Activated CD4-positive, alpha-beta memory T cell treated with anti-CD3 and anti-CD28 coated beads for 36 hours (primary cell): Measurements from ENCODE around the gene FARS2. TPM values are rescaled to one million over a fixed set of nuclear protein-coding genes. Genes with fewer than 3 reads are reported as not detected.

Experiments
- CTCF ChIA-PET: fragments of 350-600 bp; sonication (Branson Sonifier 250); formaldehyde crosslinking; loops from one replicate; lab custom pipeline; 2021; ENCODE audit warnings: antibody characterized with exemption, inconsistent platforms; lab: Charles Lee
- POLR2A ChIA-PET: fragments of 350-600 bp; sonication (Branson Sonifier 250); formaldehyde crosslinking; loops from one replicate; lab custom pipeline; 2021; ENCODE audit warnings: antibody characterized with exemption; lab: Charles Lee
- DNase-seq: peaks from one replicate; pipeline ENCODE4 v3.0.0-alpha.2; 2020
- H3K27ac Mint-ChIP-seq: one replicate; pipeline ENCODE4 v1.8.0; 2021; ENCODE audit warnings: mixed read lengths
- H3K27me3 Mint-ChIP-seq: one replicate; pipeline ENCODE4 v1.8.0; 2021; ENCODE audit warnings: mixed read lengths
- H3K36me3 Mint-ChIP-seq: one replicate; pipeline ENCODE4 v1.8.0; 2021; ENCODE audit warnings: mixed read lengths
- H3K4me1 Mint-ChIP-seq: one replicate; pipeline ENCODE4 v1.8.0; 2021; ENCODE audit warnings: low read depth, mixed read lengths
- H3K4me3 Mint-ChIP-seq: one replicate; pipeline ENCODE4 v1.8.0; 2021; ENCODE audit warnings: mild to moderate bottlenecking, mixed read lengths
- H3K9me3 Mint-ChIP-seq: one replicate; pipeline ENCODE4 v1.8.0; 2021; ENCODE audit warnings: mixed read lengths
- intact Hi-C: fragments of 100-400 bp; cut with micrococcal nuclease; formaldehyde crosslinking; loops from one replicate; pipeline ENCODE4 v1.15.1; 2023
- total RNA-seq, 2 experiments: library from RNA; stranded (reverse); gene quantifications; one replicate each; pipeline ENCODE4 v1.2.3, GENCODE V29; 2021

Gene FARS2
- total RNA-seq, 2 experiments from 2014 or later: 22.7 to 23.7 TPM

DNA sequence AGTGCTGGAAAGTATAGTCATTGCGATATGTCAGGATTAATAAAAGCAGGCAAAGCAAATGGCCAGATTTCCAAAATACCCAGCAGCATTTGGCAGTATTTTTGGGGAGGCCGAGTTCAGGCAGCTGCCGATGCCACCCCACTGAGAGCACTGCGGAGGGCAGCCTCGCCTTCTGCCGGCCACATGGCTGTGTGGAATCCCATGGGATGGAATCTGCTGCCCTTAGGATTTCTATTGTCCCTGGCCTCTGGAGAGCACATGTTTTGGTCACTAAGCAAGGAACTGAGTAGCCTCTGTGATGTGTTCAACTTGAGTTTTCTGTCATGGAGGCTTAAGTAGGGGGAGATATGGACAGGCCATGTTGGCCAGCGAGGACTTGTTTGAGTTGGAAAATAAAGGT, 123.0 kb downstream of the FARS2 start:
- H3K36me3 Mint-ChIP-seq: peaks cover 5% of the 10 kb centered on the region
- no peaks in the 10 kb centered on the region for H3K27me3 Mint-ChIP-seq
- H3K4me3 Mint-ChIP-seq: no peak overlapping the region
- DNase-seq: no peak
- H3K9me3 Mint-ChIP-seq: no peaks in the 10 kb centered on the region
- intact Hi-C loops: no loop called here
- POLR2A ChIA-PET: no interaction called here
- CTCF ChIA-PET: interaction anchor here (1.6 kb wide), 1 partner anchor 241 kb away, joined by 7 read pairs; no protein-coding TSS in a partner anchor
- H3K27ac Mint-ChIP-seq: no peak overlapping the region
- H3K4me1 Mint-ChIP-seq: no peaks in the 10 kb centered on the region

DNA sequence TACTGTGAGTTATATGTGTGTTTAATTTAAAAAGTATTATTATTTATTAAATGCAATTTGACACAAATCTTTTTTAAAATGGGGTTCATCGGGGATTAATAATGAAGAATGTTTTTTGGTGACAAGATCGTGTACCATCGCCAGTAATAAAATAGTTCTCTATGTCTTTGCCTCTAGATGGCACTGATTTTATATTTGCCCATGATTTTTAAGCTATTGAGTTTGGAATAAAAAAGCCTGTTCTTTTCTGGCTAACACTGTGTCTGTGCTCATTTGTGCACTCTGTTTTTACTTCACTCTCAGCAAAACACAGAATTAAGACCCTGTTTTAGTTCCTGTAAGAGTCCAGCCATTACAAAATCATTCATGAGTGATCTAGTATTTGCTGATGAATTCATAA, 127.0 kb downstream of the FARS2 start:
- intact Hi-C loops: no loop called here

GRCh38 chr6:5389086-5389745, 127.9 kb downstream of the FARS2 start:
- intact Hi-C loops: no loop called here
- H3K4me3 Mint-ChIP-seq: no peak overlapping the region
- no peaks in the 10 kb centered on the region for H3K36me3 Mint-ChIP-seq
- CTCF ChIA-PET: interaction anchor here (0.7 kb wide), 1 partner anchor 9 kb away, joined by 3 read pairs; no protein-coding TSS in a partner anchor
- no peak for DNase-seq
- no peaks in the 10 kb centered on the region for H3K4me1 Mint-ChIP-seq
- no peaks in the 10 kb centered on the region for H3K9me3 Mint-ChIP-seq
- H3K27ac Mint-ChIP-seq: no peak overlapping the region
- POLR2A ChIA-PET: no interaction called here
- no peaks in the 10 kb centered on the region for H3K27me3 Mint-ChIP-seq

More for the DNA sequence above, 127.0 kb downstream of the FARS2 start:
- ChIA-PET CTCF (interaction anchor here (0.7 kb wide), 1 partner anchor 8 kb away, joined by 3 read pairs; no protein-coding TSS in a partner anchor), POLR2A (no interaction called here)
- no peak for DNase-seq
- Mint-ChIP-seq H3K4me3 (no peak overlapping the region), H3K9me3 (no peaks in the 10 kb centered on the region), H3K27ac (no peak overlapping the region), H3K27me3 (no peaks in the 10 kb centered on the region), H3K4me1 (no peaks in the 10 kb centered on the region), H3K36me3 (no peaks in the 10 kb centered on the region)

DNA sequence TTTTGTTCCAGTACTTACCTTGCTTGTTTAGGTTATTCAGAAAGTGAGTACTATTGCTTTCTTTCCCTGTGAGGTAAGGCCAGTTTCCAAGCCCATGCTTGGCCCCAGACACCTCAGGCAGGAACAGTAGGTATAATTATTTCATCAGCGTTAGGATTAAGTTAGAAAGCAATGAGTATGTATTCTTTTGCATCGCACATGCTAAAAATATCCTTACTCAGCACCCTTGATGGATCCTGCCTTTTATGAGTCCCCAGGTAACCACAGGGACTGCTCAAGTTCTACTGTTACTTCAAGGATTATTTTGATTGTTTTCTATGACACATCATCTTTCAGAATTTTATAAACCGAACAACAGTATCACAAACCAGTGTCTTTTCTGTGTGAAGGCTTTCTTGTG, 128.9 kb downstream of the FARS2 start:
- H3K36me3 Mint-ChIP-seq: no peaks in the 10 kb centered on the region
- no peak overlapping the region for H3K4me3 Mint-ChIP-seq
- CTCF ChIA-PET: no interaction called here
- no peaks in the 10 kb centered on the region for H3K27me3 Mint-ChIP-seq
- no peak overlapping the region for H3K27ac Mint-ChIP-seq
- POLR2A ChIA-PET: no interaction called here
- intact Hi-C loops: no loop called here
- H3K4me1 Mint-ChIP-seq: no peaks in the 10 kb centered on the region
- DNase-seq: no peak
- no peaks in the 10 kb centered on the region for H3K9me3 Mint-ChIP-seq

- Mint-ChIP-seq H3K9me3 (no peaks in the 10 kb centered on the region), H3K4me1 (peaks cover 9% of the 10 kb centered on the region), H3K4me3 (no peak overlapping the region), H3K27ac (no peak overlapping the region), H3K36me3 (no peaks in the 10 kb centered on the region), H3K27me3 (no peaks in the 10 kb centered on the region)
- DNase-seq: no peak
- intact Hi-C loops: loop anchor here (1.0 kb wide), 1 partner anchor 133 kb away; the partner anchor contains the start of gene FARS2
- POLR2A ChIA-PET: no interaction called here
- CTCF ChIA-PET: interaction anchor here (1.7 to 5.1 kb wide), 2 partner anchors 8 to 250 kb away, joined by 5 to 24 read pairs; no protein-coding TSS in a partner anchor
Measured at GRCh38 chr6:5394280-5394679, 133.0 kb downstream of the FARS2 start.

GRCh38 chr6:5395719-5396118, 134.4 kb downstream of the FARS2 start:
- H3K36me3 Mint-ChIP-seq: no peaks in the 10 kb centered on the region
- intact Hi-C loops: loop anchor here (5.0 kb wide), 2 partner anchors 183 to 612 kb away; partner anchors contain the start of gene NRN1
- POLR2A ChIA-PET: no interaction called here
- H3K9me3 Mint-ChIP-seq: no peaks in the 10 kb centered on the region
- H3K27me3 Mint-ChIP-seq: no peaks in the 10 kb centered on the region
- CTCF ChIA-PET: interaction anchor here (5.1 kb wide), 1 partner anchor 252 kb away, joined by 24 read pairs; no protein-coding TSS in a partner anchor
- H3K27ac Mint-ChIP-seq: no peak overlapping the region
- no peak for DNase-seq
- H3K4me1 Mint-ChIP-seq: peaks cover 21% of the 10 kb centered on the region
- H3K4me3 Mint-ChIP-seq: no peak overlapping the region

DNA sequence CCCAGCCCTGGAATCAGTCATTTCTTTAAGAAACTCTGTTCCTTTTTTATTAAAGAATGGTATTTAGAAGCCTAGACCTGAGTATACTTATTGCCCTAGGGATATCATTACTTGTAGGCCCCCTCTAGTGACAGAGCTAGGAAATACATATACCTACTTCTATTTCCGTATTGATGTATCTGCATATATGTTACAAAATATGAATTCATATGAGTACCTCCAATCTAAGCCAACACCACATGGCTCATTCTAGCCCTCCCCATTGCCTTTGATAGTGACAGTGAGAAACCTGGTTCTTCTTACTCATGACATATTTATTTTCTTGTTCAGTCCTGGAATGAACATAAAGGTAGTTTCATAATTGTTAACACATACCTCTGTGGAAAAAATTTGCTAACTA, 137.2 kb downstream of the FARS2 start:
- DNase-seq: peak; percentile 60
- ChIA-PET POLR2A (interaction anchor here (0.5 kb wide), 1 partner anchor 96 kb away, joined by 3 read pairs; no protein-coding TSS in a partner anchor), CTCF (interaction anchor here (0.7 to 1.0 kb wide), 6 partner anchors 18 to 255 kb away, joined by 3 to 5 read pairs (median 4); no protein-coding TSS in a partner anchor)
- Mint-ChIP-seq H3K27me3 (no peaks in the 10 kb centered on the region), H3K9me3 (peaks cover 5% of the 10 kb centered on the region), H3K4me1 (peaks cover 35% of the 10 kb centered on the region), H3K4me3 (no peak overlapping the region), H3K36me3 (no peaks in the 10 kb centered on the region), H3K27ac (no peak overlapping the region)
- intact Hi-C loops: loop anchor here (1.0 to 5.0 kb wide), 8 partner anchors 96 to 609 kb away; partner anchors contain the start of genes FARS2, LYRM4 and NRN1

DNA sequence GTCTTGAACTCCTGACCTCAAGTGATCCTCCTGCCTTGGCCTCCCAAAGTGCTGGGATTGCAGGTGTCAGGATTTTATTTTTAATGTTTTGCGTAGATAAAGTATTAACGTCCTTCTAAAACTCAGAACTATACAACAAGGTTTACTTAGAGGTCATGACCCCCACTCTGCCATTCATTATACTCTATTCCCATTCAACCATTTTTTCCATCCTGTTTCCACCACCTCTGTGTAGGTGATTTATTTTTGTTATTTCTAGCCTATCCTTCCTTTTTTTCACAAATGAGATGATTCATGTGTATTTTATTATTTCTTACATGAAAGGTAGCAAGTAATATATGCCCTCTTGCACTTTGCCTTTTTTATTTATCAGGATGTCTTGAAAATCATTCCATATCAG, 138.1 kb downstream of the FARS2 start:
- no peaks in the 10 kb centered on the region for H3K27me3 Mint-ChIP-seq
- no peaks in the 10 kb centered on the region for H3K36me3 Mint-ChIP-seq
- DNase-seq: no peak
- no peak overlapping the region for H3K27ac Mint-ChIP-seq
- intact Hi-C loops: loop anchor here (2.0 to 5.0 kb wide), 3 partner anchors 139 to 608 kb away; partner anchors contain the start of genes FARS2, LYRM4 and NRN1
- ChIA-PET CTCF (no interaction called here), POLR2A (no interaction called here)
- no peak overlapping the region for H3K4me3 Mint-ChIP-seq
- H3K9me3 Mint-ChIP-seq: peaks cover 5% of the 10 kb centered on the region
- H3K4me1 Mint-ChIP-seq: peaks cover 37% of the 10 kb centered on the region

- Mint-ChIP-seq H3K4me1 (peaks cover 37% of the 10 kb centered on the region), H3K27me3 (no peaks in the 10 kb centered on the region), H3K36me3 (peaks cover 7% of the 10 kb centered on the region), H3K27ac (no peak overlapping the region), H3K4me3 (no peak overlapping the region), H3K9me3 (peaks cover 5% of the 10 kb centered on the region)
- POLR2A ChIA-PET: interaction anchor here (0.6 kb wide), 1 partner anchor 1212 kb away, joined by 4 read pairs; no protein-coding TSS in a partner anchor
- CTCF ChIA-PET: interaction anchor here (0.6 to 4.3 kb wide), 10 partner anchors 8 to 295 kb away, joined by 3 to 41 read pairs (median 4); no protein-coding TSS in a partner anchor
- no peak for DNase-seq
- intact Hi-C loops: loop anchor here (1.0 kb wide), 1 partner anchor 259 kb away; no protein-coding TSS in a partner anchor
Measured at GRCh38 chr6:5401845-5402738, 140.8 kb downstream of the FARS2 start.

DNA sequence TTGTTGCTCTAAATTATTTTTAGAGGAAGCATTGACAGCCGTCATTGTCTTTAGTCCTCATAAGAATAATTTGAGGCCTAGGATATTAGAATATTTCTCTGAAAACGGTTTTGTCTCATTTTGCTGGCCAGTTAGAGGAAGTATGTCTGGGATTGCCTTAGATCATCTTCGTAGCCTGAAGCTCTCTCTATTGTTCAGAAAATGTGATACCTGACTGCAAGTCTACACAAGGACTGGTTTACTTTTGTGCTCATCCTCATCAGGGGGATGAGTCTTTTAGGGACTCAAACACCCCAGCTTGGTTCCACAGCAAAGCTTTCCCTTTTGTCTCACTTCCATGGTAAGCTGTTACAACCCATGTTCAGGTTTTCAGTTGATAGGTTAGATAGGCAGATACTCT, 141.8 kb downstream of the FARS2 start:
- DNase-seq: no peak
- Mint-ChIP-seq H3K9me3 (peaks cover 5% of the 10 kb centered on the region), H3K4me1 (peaks cover 34% of the 10 kb centered on the region), H3K27ac (no peak overlapping the region), H3K27me3 (no peaks in the 10 kb centered on the region), H3K36me3 (peaks cover 9% of the 10 kb centered on the region), H3K4me3 (no peak overlapping the region)
- intact Hi-C loops: no loop called here
- POLR2A ChIA-PET: no interaction called here
- CTCF ChIA-PET: interaction anchor here (0.6 to 4.3 kb wide), 9 partner anchors 9 to 334 kb away, joined by 3 to 41 read pairs (median 4); no protein-coding TSS in a partner anchor

DNA sequence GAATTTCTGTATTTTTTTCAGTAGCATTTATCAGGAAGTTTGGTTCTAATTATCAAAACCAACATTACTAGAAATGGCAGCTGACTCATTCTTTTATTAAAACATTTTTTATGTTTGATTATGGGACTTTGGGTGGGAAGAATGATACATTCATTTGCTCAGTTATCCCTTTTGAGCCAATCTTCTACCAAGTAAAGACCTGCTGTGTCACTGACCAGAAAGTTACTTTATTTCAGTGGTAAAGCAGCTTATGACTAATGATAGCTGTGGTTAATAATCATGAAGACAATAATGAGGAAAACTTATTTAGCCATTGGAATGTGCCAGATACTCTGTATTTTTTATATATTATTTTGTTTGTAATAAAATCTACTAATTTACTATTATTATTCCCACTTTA, 142.3 kb downstream of the FARS2 start:
- CTCF ChIA-PET: interaction anchor here (0.6 to 4.3 kb wide), 5 partner anchors 100 to 373 kb away, joined by 3 to 41 read pairs (median 3); no protein-coding TSS in a partner anchor

More for the DNA sequence above, 142.3 kb downstream of the FARS2 start:
- intact Hi-C loops: no loop called here
- Mint-ChIP-seq H3K4me1 (peaks cover 30% of the 10 kb centered on the region), H3K9me3 (peaks cover 5% of the 10 kb centered on the region), H3K4me3 (no peak overlapping the region), H3K36me3 (peaks cover 13% of the 10 kb centered on the region), H3K27ac (no peak overlapping the region), H3K27me3 (no peaks in the 10 kb centered on the region)
- DNase-seq: no peak
- POLR2A ChIA-PET: no interaction called here
